Right lobe of liver (tissue), 4 donors: ENCODE results near the gene BUD23.

Experiments
- CTCF ChIP-seq, 4 donors: fragments of 200-600 bp in 3 of 4; fragments of 450-650 bp in 1 of 4; IDR thresholded peaks; one replicate each; pipeline versions ENCODE4 v1.5.1 to v1.8.0; 2016 to 2022; ENCODE audit warnings: antibody characterized with exemption in 4 of 4, mild to moderate bottlenecking in 2 of 4
- POLR2A ChIP-seq: fragments of 450-650 bp; IDR thresholded peaks from one replicate; pipeline ENCODE4 v1.6.1; 2017; ENCODE audit warnings: antibody characterized with exemption, mild to moderate bottlenecking
- donor health status: DM: no; HTN: no; CAD: no.
- donor health status: DM: no; HTN: no; CAD: no.
- donor health status: DM: no; HTN: yes; CAD: no.

DNA sequence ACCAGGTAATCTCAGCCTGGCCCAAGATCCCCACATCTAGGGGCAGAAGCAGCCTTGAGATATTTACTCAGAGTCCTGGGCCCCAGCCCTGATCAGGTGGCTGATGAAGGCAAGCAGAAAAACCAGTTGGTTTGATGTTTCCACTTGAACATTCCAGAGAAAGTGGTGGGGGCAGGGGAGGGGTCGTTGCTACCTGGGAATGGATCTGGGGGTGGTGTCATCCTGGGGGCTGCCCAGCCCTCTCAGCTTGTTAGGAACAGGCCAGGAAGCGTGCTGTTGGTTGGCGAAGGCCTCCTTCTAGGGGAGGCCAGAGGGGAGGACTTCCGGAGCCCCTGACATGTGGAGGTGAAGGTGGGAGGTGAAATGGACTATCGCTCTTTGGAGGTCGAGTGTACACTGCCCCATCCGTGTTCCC, 58.9 kb downstream of the BUD23 start:
- TF ChIP-seq CTCF (IDR thresholded peaks at IDR 0.05) = no peak
- TF ChIP-seq POLR2A = no peak
